ENCODE measurements around the gene DNAH8.
A peak's percentile ranks its signal among the peaks of the same experiment; 100 is the strongest.

Gene DNAH8

DNA sequence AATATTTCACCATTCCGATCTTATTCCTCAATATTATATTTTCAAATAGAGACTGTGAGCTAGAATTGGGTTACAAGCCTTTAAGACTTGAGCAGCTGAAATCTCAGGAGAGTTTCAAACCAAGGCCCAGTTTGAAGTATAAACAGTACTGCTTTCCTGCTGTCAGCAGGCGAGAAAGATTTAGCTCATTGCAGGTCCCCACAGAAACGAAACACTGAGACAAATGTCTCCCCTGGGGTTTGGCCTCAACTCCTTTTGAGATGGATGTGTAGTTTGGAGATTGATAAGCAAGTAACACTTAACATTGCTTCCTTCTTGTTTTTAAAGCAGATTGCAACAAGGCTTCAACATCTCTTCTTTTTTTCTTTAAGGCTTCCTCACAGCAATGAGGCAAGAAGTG lies 311.1 kb downstream of the DNAH8 start:
- no peak for DNase-seq

DNA sequence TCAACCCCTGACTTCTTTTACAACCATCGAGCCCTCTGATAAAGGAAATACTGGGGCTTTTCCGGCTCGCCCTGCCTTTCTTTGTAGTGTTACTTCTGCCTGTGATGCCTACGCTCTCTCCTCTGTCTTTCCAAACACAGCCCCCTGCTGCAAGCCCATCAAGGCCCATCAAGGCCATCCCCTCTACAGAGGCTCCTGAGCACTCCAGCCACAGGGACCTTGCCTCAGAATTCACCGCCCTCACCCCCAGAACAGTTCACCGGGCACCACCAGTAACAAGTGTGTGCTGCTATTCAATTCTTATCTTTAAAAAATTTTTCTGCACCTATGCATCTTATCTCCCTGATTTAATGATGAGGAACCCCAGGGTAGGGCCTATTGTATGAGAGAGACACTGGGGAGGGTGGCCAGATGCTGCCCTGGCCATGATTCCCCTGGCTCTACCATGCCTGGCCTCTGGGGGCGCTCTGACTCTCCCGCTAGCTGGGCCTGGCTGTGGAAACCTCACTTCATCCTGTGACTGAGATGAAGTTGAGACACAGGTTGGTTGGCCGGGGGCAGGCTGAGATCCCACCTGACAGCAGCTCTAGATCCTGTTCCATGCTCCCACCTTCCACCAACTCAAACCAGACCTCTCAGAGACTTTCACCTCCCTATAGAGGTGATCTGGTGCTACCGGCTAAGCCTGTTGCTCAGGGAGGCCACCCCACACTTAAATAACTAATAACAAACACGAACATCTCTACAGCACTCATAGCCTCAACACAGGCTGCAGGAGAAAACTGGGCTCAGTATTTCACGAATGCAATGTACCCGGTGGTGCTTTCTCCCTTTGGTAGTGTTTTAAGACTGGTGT lies 314.3 kb downstream of the DNAH8 start:
- DNase-seq = no peak

DNA sequence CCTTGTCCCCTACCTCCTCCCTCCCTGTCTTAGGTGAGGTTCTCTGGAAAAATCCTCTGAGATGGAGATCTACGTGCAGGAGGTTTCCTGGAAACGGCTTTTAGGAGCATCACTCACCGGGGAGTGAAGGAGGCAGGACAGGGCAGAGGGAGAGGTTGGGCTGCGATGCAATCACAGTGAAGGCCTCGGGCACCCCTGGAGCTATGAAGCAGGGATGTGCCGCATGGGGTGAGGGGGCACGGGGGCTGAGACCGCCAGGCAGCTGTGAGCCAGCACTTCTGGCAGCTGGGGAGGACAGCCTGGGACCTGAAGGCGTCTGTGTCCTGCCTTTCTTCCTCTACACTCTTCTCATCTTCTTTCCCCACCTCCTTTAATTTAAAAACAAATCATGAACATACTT lies 320.6 kb downstream of the DNAH8 start:
- no peak for DNase-seq

DNA sequence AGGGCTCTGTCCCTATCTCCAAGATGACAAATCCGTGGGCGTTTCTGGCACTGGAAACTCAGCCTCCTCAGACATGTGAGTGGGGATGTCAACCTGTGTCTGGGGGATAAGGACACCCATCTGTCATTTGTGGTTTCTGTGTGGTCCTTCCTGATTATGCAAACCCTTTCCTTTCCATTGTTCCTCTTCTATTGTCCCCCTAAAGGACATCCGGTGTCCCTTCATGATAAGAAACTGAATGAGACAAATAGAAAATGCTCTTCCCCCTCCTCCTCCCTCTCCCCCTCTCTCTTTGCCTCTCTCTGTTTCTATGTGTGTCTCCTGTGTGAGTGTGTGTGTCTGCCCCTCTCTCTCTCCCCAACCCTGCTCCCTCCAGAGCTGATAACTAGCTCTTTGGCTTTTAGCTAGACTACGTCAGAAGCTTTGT lies 322.0 kb downstream of the DNAH8 start:
- no peak for DNase-seq

DNA sequence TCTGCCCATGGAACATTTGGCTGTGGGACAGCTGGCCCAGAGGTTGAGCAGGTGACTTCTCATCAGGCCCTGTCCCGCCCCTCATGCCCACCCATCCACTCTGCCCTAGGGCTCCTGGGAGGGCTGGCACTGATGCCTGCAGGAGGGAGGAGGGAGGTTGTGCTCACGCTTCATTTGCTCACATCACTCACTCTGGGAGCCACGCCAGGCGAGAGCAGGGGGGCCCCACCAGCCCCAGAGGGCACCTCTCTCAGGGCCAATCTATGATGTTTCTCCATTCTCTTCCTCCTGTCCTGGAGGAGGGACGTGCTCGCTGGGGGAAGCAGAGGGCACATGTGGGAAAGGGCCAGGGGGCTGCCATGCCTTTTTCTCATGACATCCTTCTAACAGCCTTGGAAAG lies 322.6 kb downstream of the DNAH8 start:
- peak; percentile 16 for DNase-seq

DNA sequence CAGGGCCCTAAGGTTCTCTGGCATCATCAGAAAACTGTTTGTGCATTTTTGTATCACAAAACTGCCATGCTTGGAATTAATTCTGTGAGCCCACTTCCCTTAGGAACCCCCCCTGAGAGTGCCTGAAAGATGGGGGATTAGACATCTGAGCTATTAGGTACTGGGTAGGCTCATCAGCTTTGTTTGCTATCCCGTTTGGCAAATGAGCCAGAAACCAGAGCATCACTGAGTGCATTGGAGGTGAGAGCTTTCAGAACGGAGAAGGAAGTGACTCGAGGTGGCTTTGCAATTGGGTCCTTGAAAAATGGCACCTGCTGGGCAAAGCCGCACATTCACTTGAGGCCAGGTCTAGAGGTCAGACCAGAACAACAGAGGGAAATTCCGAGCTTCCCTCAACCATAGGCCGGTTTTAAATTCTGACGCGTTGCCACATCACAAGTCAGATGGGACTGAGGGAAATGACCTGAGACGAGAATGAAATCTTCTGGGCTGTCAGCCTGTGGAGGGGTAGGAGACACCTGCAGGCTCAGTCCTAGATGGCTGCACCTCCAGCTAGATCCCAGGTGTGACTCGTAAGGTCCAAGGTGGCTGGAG lies 325.1 kb downstream of the DNAH8 start:
- no peak for DNase-seq

DNA sequence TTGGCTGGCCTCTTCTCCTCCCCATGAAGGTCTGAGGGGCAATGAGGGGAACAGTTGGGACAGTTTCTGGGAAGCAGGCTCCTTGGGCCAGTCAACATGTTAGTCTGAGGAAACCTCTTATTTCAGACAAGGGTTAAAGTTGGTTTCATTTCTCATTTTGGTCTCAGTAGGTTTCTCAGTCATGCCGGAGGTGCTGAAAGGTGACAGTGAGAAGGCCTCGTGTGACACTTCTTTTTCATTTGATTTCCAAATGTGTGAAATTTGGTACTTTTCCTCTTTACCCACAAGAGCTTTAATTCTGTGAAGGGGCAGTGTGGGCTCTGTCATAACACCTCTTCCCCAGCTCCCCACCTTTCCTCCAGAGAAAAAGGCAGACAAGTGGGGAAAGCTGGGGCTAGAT lies 326.0 kb downstream of the DNAH8 start:
- no peak for DNase-seq

DNA sequence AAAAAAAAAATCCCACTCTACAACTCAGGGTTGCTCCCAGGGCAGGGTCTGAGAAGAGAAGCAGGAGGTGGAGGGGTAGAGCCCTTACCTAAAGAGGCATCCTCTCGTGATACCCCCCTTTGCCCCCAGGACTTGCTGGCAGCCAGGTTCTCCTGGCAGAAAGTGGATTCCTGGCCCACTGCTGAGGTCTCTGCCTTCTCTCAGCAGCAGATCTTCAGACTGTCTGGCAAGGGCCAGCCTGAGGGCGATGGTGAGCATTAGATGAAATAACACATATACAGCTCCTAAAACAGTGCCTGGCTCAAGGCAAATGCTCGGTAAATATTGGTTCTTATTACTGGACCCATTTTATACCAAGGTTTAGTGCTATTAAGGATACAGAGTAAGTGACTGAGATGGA lies 328.7 kb downstream of the DNAH8 start:
- DNase-seq = no peak

DNA sequence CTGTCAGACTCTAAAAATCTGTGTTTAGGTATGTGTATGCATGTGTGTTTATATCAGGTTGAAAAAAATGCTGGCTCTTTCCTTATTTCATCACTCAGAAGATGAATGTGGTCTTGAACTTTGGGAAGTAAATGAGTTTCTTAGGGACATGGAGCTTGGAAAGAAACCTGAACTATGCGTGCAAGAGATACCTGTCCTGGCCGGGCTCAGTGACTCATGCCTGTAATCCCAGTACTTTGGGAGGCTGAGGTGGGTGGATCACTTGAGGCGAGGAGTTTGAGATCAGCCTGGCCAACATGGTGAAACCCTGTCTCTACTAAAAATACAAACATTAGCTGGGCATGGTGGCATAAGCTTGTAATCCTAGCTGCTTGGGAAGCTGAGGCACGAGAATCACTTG lies 329.1 kb downstream of the DNAH8 start:
- DNase-seq = no peak

DNA sequence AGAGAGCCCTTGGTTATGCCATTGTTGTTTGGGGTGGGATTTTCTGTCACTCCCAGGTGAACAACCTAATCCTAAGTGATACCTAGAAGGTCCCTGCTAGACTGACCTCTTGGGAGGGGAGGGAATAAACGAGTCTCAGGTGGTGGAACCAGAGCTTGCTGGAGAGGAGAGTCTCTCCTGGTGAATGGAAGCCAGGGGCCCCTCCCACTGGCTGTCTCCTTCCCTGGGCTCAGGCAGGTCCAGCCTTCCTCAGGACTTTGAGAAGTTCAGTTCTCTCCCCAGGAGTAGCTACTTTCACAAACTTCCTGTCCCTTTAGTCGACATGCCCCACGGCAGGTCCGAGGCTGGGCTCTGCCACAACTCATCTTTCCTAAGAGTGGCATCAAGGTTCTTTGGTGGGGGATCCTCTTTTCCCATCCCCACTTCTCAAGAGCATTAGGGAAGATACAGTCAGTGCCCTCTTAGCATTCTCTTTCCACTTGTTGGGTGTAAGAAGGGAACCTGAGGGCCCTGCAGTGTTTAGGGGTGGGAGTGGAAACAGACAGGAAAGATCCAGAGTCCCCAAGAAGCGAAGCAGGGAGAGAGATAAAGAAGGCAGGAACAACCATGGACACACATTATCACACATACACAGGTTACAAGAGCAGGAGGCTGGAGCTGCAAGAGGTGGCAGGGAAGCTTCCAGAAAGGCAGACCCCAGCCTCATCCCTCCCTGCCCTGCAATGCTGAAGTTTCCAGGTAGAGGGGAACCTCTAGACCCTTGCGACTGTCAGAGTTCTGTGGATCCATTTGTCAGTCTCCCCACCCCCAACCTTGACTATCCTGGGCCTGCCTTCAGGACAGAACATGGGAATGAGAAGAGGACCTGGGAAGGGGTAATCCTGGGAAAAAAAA lies 332.6 kb downstream of the DNAH8 start:
- no peak for DNase-seq

DNA sequence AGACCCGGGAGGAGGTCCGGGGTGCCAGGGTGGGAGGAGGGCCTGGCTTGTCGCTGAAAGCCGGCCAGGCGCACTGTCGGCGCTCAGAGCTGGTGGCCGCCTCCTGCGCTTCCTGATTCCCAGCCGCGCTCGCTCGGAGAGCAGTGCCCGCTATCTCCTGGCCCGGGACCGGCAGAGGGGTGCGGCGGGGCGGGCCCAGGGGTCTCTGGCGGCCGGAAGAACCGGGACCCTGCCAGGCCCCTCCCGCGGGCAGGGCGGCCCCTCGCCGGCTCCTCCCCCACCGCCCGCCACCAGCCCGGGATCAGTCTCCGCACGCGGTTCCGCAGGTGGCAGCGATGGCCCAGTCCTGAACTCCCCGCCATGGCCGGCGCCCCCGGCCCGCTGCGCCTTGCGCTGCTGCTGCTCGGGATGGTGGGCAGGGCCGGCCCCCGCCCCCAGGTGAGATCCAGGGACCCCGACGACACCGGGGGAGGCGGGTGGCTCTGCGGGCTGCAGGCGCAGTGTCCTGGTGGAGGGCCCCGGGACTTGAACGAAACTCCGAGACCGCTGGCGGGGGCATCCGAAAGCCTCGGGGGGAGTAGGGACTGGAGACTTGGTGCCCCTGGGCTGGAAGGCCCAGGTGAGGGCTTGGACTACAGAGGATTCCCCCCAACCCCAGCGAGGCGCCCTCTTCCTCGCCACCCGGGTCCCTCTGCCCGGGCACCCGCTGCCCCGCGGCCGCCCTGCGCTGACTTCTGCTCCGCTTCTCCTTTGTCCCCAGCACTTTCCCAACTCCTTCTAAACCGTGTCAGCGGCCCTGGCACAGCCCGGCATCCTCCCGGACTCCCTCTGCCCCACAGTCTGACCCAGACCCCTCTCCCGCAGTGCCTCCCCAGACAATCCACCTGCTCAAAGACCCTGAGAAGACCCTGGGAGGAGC lies 333.6 kb downstream of the DNAH8 start, which contains the start of gene GLP1R:
GLP1R (plus strand) TSS at position 301 of the 919 bp plus-strand sequence; CDS start at position 361, 60 bp downstream.
- no peak for DNase-seq

DNA sequence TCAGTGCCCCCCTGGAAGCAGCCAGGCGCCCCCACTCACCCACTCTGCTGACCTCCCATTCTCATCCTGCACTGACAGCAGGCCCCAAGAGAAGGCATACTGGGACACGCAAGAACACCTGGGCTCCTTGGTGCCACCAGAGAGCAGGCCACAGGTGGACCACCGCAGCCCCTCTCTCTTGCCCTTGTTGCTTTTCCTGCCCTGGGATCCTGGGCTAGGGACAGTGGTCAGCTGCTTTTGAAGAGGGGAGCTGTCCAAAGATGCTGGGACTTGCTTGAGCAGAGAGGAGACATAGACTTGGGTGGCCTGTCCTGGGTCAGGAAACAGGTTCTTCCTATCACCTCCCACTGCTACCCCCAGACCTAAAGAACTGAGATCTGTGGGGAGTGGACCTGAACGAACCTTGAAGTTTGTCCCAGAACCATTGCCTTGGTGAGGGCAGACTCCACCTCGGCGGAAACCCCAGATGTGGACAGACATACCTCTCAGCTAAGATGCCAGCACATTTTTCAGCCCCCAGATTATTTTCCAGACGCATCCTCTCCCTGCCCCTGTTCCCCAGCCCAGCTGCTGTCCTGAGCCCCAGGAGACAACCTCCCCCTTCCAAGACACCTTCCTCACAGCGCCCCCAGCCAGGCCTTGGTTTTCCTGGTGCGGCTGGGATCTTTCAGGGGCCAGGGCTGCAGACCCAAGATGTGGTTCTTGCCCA lies 334.6 kb downstream of the DNAH8 start:
- DNase-seq = no peak

DNA sequence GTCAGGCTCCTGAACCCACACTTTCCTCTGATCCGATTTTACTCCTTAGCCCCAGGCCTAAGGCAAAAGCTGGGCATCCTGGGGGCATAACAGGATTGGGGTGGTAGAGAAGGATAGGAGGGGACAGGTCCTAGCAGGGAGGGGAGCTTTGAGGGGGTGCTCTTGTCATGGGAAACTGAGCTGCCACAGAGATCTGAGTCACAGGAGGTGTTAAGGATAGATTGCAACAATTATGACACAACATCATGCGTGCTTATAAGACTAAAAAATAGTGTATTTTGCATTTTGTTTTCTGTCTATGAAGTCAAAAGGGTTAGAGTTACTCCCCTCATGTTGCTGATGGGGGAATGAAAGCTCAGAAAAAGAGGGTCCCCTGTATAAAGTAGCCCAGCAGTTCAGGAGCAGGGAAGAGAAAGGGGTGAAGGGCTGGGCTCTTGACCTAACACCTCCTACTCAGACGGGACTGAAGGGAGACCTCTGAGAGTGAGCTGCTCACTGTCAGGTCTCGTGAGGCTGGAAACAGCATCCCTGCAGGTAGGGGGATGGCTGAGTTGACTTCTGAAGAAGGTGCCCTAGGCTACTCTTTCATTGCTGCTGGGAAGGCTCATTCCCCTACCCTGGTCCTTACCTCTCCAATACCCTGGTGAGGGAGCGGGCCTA lies 335.5 kb downstream of the DNAH8 start:
- DNase-seq = no peak

DNA sequence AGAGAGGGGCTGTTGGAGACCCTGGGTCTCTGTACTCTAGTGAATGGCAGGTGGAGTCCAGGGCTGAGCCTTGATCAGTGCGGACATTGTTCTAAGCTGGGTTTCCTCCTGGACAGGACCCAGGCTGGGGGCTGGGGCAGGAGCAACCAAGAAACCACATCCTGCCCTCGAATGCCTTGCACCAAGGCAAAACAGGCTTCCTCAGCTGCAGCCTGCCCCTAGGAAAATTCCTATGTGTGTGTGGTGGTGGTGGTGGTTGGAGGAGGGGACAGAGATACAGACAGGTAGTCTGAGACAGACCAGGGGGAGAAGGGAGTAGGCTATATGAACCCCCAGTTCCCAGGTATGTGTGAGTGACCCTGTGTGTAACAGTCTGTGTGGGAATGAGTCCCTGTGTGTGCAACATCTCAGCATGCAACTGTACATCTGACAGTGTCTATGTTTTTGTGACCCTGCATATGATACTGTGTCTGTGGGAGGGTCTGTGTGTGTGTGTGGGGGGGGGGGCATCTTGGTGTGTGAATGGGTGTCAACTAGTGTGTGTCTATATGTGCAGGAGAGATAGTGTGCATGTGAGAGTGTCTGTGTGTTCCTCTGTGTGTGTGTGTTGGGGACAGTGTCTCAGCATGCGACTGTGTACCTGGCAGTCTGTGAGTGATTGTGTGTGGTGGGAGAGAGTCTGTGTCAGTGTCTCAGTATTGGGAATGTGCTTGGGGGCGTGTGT lies 336.4 kb downstream of the DNAH8 start:
- DNase-seq = no peak

DNA sequence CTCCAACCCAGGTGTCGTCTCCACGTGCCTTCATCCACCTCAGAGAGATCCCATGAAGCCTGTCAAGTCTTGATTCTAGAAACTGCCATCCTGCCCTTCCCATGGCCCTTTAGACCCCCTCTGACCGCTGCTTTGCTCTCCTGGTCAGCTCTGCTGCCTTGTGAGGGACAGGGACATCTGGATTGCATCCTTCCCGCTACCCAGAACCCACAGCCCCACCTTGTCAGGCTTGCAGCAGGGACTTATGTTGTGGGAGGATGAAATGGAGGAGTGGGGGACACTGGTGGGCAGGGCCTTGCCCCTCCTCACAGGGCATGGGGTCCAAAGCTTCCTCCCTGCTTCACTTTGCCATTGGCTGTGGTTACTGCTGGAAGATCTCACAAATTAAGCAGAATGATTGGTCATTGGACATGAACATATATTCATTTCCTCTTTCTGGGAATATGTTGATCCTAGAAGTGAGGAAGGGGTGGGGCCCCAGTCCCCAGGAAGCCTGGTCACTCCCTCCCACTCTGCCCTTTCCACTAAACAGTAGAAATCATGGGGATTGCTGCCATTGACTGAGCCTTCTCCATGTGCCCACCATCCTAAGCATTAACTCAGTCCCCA lies 338.0 kb downstream of the DNAH8 start:
- DNase-seq = no peak

DNA sequence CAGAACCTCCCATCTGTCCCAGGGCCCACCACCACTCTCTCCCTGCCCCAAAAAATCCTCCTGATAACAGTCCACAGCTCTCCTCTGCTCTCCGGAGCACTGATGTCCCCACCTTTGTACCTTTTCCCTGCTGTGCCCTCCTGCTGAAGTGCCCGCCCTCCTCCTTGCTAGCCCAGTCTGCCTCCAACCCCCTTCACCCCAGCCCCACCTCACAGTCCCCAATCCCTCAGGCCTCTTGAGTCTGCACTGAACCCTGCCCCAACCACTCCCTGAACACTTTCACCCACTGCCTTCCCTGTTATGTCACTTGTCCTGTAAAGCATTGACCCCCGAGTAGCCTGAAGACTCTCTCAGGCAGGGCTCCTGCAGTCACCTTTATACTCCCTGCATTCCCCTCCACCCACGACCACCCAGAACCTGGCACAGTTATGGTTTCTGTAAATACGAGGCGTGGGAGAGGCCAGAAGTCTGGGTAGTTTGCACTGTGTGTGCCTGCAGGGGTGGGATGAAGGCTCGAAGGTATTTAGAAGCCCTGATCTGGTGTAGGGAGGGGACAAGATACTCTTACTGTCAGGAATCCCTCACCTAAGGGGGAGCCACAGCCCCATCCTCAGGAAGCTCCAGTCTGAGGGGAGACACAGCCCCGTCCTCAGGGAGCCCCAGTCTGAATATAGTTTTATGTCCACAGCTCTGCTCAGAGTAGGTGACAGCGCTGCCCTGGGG lies 338.9 kb downstream of the DNAH8 start:
- DNase-seq = no peak

DNA sequence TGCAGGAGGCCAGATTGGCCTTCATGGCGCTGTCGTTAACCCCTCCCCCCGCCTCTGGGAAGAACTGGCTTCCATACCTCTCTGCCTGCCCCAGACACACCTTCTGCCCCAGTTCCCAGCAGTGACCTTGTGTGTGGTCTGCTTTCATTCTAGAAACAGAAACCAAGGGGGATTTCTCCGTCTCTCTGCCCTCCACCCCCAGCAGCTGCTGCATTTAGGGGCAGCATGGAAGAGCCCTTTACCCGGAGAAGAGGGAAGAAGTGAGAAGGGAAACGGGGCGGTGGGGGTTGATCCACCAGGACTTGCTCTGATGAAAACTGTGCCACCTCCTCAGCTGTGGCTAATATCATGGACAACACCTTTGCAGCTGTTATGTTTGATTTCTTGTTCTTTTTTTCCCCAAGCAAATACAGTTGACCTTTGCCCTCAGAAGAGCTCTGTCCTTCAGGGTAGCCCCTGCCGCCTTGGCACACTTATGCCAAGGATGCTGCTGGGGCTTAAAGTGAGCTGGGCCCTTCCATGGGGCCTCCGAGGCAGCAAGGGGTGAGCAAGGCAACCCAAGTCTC lies 339.5 kb downstream of the DNAH8 start:
- no peak for DNase-seq

DNA sequence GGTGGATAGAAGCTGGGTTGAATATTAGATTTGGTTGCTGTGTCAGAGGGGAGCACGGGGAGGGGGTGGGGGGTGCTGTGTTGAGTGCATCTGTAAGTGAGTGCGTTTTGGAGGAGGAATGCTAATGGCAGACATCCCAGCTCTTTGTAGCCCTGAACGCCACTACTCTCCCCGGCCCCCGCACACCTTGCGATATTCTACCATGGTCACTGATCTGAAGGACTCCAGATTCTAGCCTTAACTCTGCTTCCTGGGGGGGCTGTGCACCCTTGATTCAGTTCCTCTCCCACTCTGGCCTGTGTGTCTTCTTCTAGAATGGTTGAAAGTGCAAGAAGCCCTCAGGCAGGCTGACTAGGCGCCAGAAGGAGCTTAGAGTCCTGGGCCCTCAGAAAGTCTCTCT lies 340.6 kb downstream of the DNAH8 start:
- DNase-seq = no peak

DNA sequence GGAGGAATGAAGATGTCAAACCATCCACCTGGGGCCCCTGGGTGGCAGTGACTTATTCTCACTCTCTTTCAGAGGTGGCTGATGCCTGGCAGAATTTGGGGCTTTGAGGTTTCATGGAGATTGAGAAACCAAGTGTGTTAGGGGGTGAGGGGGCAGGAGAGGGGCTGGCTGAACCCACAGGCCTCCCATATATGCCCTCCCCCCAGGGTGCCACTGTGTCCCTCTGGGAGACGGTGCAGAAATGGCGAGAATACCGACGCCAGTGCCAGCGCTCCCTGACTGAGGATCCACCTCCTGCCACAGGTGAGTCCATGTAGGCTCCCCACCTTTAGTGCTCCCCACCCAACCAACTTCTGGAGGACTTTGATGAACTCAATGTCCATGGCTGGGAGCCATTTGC lies 341.1 kb downstream of the DNAH8 start:
- no peak for DNase-seq

Measured in NCI-H345 (cell line).